OCI-LY1 (cell line): Measurements from ENCODE around the gene ACR.
A peak's percentile ranks its signal among the peaks of the same experiment; 100 is the strongest.

ENCODE experiments used
- H2AFZ ChIP-seq: fragments of 200-600 bp; sonication (generic), shearing (Covaris generic); 2 replicates; pipeline ENCODE4 v1.6.0; 2014; ENCODE audit warnings: antibody characterized with exemption, mild to moderate bottlenecking, low read length
- H3F3A ChIP-seq: fragments of 200-600 bp; sonication (generic), shearing (Covaris generic); 2 replicates; pipeline ENCODE4 v1.6.0; 2014; ENCODE audit warnings: mild to moderate bottlenecking, antibody characterized with exemption, low read length, moderate library complexity; ENCODE audit not compliant: insufficient read depth
- H3K27ac ChIP-seq: fragments of 200-600 bp; sonication (generic); 2 replicates; pipeline ENCODE4 v1.5.1; 2014; ENCODE audit warnings: low read length, mixed run types, mild to moderate bottlenecking, low read depth; ENCODE audit not compliant: poor library complexity, severe bottlenecking
- H3K27me3 ChIP-seq: fragments of 200-600 bp; sonication (generic); 2 replicates; pipeline ENCODE4 v1.6.0; 2014; ENCODE audit warnings: antibody characterized with exemption, mild to moderate bottlenecking, low read length, moderate library complexity; ENCODE audit not compliant: insufficient read depth
- H3K36me3 ChIP-seq: fragments of 200-600 bp; sonication (generic); 2 replicates; pipeline ENCODE4 v1.6.1; 2014; ENCODE audit warnings: mild to moderate bottlenecking, antibody characterized with exemption, low read length, moderate library complexity, mixed read lengths; ENCODE audit not compliant: insufficient read depth
- H3K4me1 ChIP-seq: fragments of 200-600 bp; sonication (generic); 2 replicates; pipeline ENCODE4 v1.5.1; 2014; ENCODE audit warnings: mild to moderate bottlenecking, low read length, moderate library complexity; ENCODE audit not compliant: insufficient read depth, severe bottlenecking
- H3K4me2 ChIP-seq: fragments of 200-600 bp; sonication (generic), shearing (Covaris generic); 2 replicates; pipeline ENCODE4 v1.6.1; 2014; ENCODE audit warnings: low read length
- H3K4me3 ChIP-seq: fragments of 200-600 bp; sonication (generic); 2 replicates; pipeline ENCODE4 v1.5.1; 2014; ENCODE audit warnings: low read length, low read depth, mild to moderate bottlenecking, mixed read lengths; ENCODE audit not compliant: poor library complexity, severe bottlenecking
- H3K79me2 ChIP-seq: fragments of 200-600 bp; shearing (Covaris generic); 2 replicates; pipeline ENCODE4 v1.6.1; 2016; ENCODE audit warnings: mixed run types, low read length, mixed read lengths; ENCODE audit not compliant: insufficient read depth
- H3K9ac ChIP-seq: fragments of 200-600 bp; sonication (generic), shearing (Covaris generic); 2 replicates; pipeline ENCODE4 v1.6.1; 2014; ENCODE audit warnings: mild to moderate bottlenecking, low read length, mixed read lengths
- H3K9me2 ChIP-seq: fragments of 200-600 bp; sonication (generic), shearing (Covaris generic); 2 replicates; pipeline ENCODE4 v1.6.1; 2014; ENCODE audit warnings: low read depth, mild to moderate bottlenecking, low read length, mixed read lengths
- H3K9me3 ChIP-seq: fragments of 200-600 bp; shearing (Covaris generic); 2 replicates; pipeline ENCODE4 v1.6.1; 2014; ENCODE audit warnings: low read length, mixed read lengths
- H4K20me1 ChIP-seq: fragments of 200-600 bp; sonication (generic), shearing (Covaris generic); 2 replicates; pipeline ENCODE4 v1.6.0; 2016; ENCODE audit warnings: mild to moderate bottlenecking, low read length; ENCODE audit not compliant: insufficient read depth
- CTCF ChIP-seq: fragments of 200-600 bp; sonication (generic), shearing (Covaris generic); IDR thresholded peaks from 2 replicates; pipeline ENCODE4 v1.5.1; 2017; ENCODE audit warnings: mild to moderate bottlenecking, antibody characterized with exemption, low read length, moderate library complexity, mixed read lengths
- EZH2 ChIP-seq: fragments of 200-600 bp; sonication (generic), shearing (Covaris generic); IDR thresholded peaks from 2 replicates; pipeline ENCODE4 v1.8.0; 2017; ENCODE audit warnings: borderline replicate concordance, mixed run types, mild to moderate bottlenecking, antibody characterized with exemption, low read length, moderate library complexity, mixed read lengths

The ACR gene

DNA sequence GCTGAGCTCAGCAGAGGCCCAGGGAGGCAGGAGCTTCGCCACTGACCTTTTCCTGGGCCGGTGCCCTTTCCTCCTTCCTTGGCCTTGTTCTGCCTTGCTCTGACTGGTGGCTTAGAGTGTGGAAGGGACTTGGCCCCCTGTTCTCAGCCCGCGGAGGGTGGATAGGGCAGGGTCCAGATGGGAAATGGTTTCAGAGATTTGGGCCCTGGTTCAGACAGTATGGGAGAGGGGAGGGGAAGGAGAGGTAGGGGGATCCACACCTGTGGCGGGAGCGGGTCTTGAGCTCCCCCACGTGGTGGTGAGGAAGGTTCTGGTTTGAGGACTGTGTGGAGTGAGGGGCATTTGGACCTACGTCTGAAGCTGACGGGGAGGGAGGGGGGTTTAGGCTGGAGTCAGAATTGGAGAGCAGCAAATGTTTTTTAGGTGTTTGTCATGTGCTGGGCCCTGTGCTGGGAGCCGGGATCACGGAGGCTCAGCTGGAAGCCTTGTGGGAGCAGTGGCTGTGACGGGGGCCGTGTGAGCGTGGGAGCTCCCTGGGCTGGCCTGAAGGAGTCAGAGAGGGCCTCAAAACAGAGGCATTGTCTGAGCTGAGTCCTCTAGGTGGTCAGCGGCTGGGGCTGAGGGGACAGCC, 38.1 kb upstream of the ACR start:
- Histone ChIP-seq H3K4me3 (no peak overlapping the region), H3F3A (no peaks in the 10 kb centered on the region), H2AFZ (no peak overlapping the region), H3K9me2 (no peaks in the 10 kb centered on the region), H4K20me1 (no peaks in the 10 kb centered on the region), H3K9ac (no peak overlapping the region), H3K27me3 (no peaks in the 10 kb centered on the region; the same call in 1 of the 2 replicates), H3K36me3 (no peaks in the 10 kb centered on the region), H3K27ac (no peak overlapping the region), H3K4me2 (no peak overlapping the region), H3K9me3 (no peaks in the 10 kb centered on the region), H3K79me2 (no peaks in the 10 kb centered on the region), H3K4me1 (no peaks in the 10 kb centered on the region)
- TF ChIP-seq CTCF (peak; percentile 70), EZH2 (no peak)

GRCh38 chr22:50700387-50701075, 37.5 kb upstream of the ACR start:
- TF ChIP-seq EZH2: no peak
- TF ChIP-seq CTCF: no peak
- no peak overlapping the region for H2AFZ ChIP-seq
- H3K4me1 ChIP-seq: no peaks in the 10 kb centered on the region
- H3F3A ChIP-seq: no peaks in the 10 kb centered on the region
- H4K20me1 ChIP-seq: no peaks in the 10 kb centered on the region
- H3K79me2 ChIP-seq: no peaks in the 10 kb centered on the region
- no peaks in the 10 kb centered on the region for H3K9me3 ChIP-seq
- H3K9me2 ChIP-seq: no peaks in the 10 kb centered on the region
- H3K4me2 ChIP-seq: no peak overlapping the region
- H3K27ac ChIP-seq: no peak overlapping the region
- H3K9ac ChIP-seq: no peak overlapping the region
- no peak overlapping the region for H3K4me3 ChIP-seq
- H3K27me3 ChIP-seq: no peaks in the 10 kb centered on the region; the same call in 1 of the 2 replicates
- no peaks in the 10 kb centered on the region for H3K36me3 ChIP-seq

DNA sequence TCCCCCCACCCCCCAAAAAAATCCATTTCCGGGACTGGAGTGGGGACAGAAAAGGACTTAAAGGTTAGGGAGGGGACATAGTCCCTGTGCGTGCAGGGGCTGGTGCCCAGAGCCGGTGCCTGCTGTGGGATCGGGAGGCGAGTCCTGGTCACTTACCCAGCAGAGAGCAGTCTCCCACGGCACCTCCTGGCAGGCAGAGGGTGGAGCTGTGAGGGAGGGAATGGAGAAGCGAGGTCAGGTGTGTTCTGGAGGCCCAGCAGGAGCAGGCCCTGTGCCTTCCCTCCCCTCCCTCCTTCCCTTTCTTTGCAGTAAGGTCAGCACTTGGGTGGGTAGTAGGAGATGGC, 37.0 kb upstream of the ACR start:
- H3K9me2 ChIP-seq: no peaks in the 10 kb centered on the region
- H3K9me3 ChIP-seq: no peaks in the 10 kb centered on the region
- H4K20me1 ChIP-seq: no peaks in the 10 kb centered on the region
- H3K9ac ChIP-seq: no peak overlapping the region
- H3K79me2 ChIP-seq: no peaks in the 10 kb centered on the region
- TF ChIP-seq EZH2 (no peak), CTCF (no peak)
- H3K4me1 ChIP-seq: no peaks in the 10 kb centered on the region
- H3K36me3 ChIP-seq: no peaks in the 10 kb centered on the region
- no peaks in the 10 kb centered on the region; the same call in 1 of the 2 replicates for H3K27me3 ChIP-seq
- H3K4me2 ChIP-seq: no peak overlapping the region
- no peak overlapping the region for H3K4me3 ChIP-seq
- H3K27ac ChIP-seq: no peak overlapping the region
- no peaks in the 10 kb centered on the region for H3F3A ChIP-seq
- no peak overlapping the region for H2AFZ ChIP-seq
